Left colon (tissue), 2 donors: ENCODE results near the gene PRKN. TPM values are rescaled to one million over a fixed set of nuclear protein-coding genes. Genes with fewer than 3 reads are reported as not detected.

Source experiments
- ATAC-seq: fragments of 200-7000 bp; cut with Tn5 transposase; one replicate; pipeline ENCODE4 v1.9.1; 2020; ENCODE audit warnings: mild to moderate bottlenecking, moderate library complexity
- DNase-seq, 2 donors: peaks; one replicate each; pipeline ENCODE4 v3.0.0-alpha.2; 2020
- intact Hi-C, 2 donors: fragments of 100-400 bp; cut with DNase I in 1 of 2; cut with micrococcal nuclease in 1 of 2; formaldehyde crosslinking; loops; one replicate each; pipeline versions ENCODE4 v1.11.2 to v1.14.0; 2022; cut with DNase I, micrococcal nuclease
- total RNA-seq, 2 donors: library from RNA; stranded (reverse); fragmentation: NEBNext Ultra II Directional; extraction: Animal tissue kit (Norgen Biotek cat#: 25700); gene quantifications; one replicate each; pipeline ENCODE4 v1.2.1, GENCODE V29; 2021
- donor health status: DM: no; HTN: no; CAD: no.
- donor health status: DM: yes; HTN: yes; CAD: no.

Gene PRKN
- total RNA-seq, 2 donors from 2014 or later = 5.4 to 5.5 TPM

- intact Hi-C loops = no loop called here
- ATAC-seq = no peak
- no peak for DNase-seq
Observed at GRCh38 chr6:161578478-161578877, 1149.1 kb downstream of the PRKN start.

- DNase-seq = no peak
- intact Hi-C loops = no loop called here
- no peak for ATAC-seq
Observed at GRCh38 chr6:161575523-161576254, 1151.9 kb downstream of the PRKN start.

GRCh38 chr6:161568885-161569456, 1158.6 kb downstream of the PRKN start:
- DNase-seq (no peak), ATAC-seq (no peak)
- intact Hi-C loops = no loop called here

- DNase-seq (no peak), ATAC-seq (no peak)
- intact Hi-C loops = no loop called here
Observed at GRCh38 chr6:161564952-161565351, 1162.6 kb downstream of the PRKN start.

- no peak for ATAC-seq
- intact Hi-C loops = no loop called here
- DNase-seq = no peak
Observed at GRCh38 chr6:161561908-161562307, 1165.7 kb downstream of the PRKN start.

GRCh38 chr6:161557333-161558107, 1170.0 kb downstream of the PRKN start:
- ATAC-seq (no peak), DNase-seq (no peak)
- intact Hi-C loops = no loop called here

GRCh38 chr6:161554883-161555282, 1172.7 kb downstream of the PRKN start:
- intact Hi-C loops = no loop called here
- DNase-seq (no peak), ATAC-seq (no peak)

- intact Hi-C loops = no loop called here
- DNase-seq (no peak), ATAC-seq (no peak)
Observed at GRCh38 chr6:161549977-161550655, 1177.5 kb downstream of the PRKN start.

GRCh38 chr6:161548713-161549296, 1178.8 kb downstream of the PRKN start:
- intact Hi-C loops = no loop called here
- DNase-seq (no peak), ATAC-seq (no peak)

- intact Hi-C loops = no loop called here
- DNase-seq (no peak), ATAC-seq (no peak)
Observed at GRCh38 chr6:161547617-161548016, 1179.9 kb downstream of the PRKN start.

- no peak for ATAC-seq
- no peak for DNase-seq
- intact Hi-C loops = no loop called here
Observed at GRCh38 chr6:161546632-161547031, 1180.9 kb downstream of the PRKN start.

GRCh38 chr6:161545741-161546140, 1181.8 kb downstream of the PRKN start:
- DNase-seq (no peak), ATAC-seq (no peak)
- intact Hi-C loops = no loop called here

GRCh38 chr6:161544801-161545480, 1182.6 kb downstream of the PRKN start:
- no peak for DNase-seq
- intact Hi-C loops = no loop called here
- no peak for ATAC-seq

- DNase-seq = no peak
- intact Hi-C loops = no loop called here
- no peak for ATAC-seq
Observed at GRCh38 chr6:161543684-161544309, 1183.8 kb downstream of the PRKN start.

- no peak for ATAC-seq
Observed at GRCh38 chr6:161542346-161542980, 1185.1 kb downstream of the PRKN start.

GRCh38 chr6:161540532-161540931, 1187.0 kb downstream of the PRKN start:
- ATAC-seq (no peak), DNase-seq (no peak)
- intact Hi-C loops = no loop called here

More at GRCh38 chr6:161542346-161542980, 1185.1 kb downstream of the PRKN start:
- DNase-seq = no peak
- intact Hi-C loops = no loop called here

GRCh38 chr6:161536224-161536630, 1191.3 kb downstream of the PRKN start:
- intact Hi-C loops = no loop called here
- ATAC-seq (no peak), DNase-seq (no peak)
